HG02970 (cell line): ENCODE measurements around the gene TRAFD1.

Experiments
- ATAC-seq: cut with Tn5 transposase; IDR thresholded peaks from one replicate; pipeline ENCODE4 v1.9.1; 2021; ENCODE audit warnings: mild to moderate bottlenecking, moderate library complexity, moderate number of reproducible peaks; ENCODE audit not compliant: unreplicated experiment, low FRiP score

TRAFD1 gene

GRCh38 chr12:112192475-112192874 is 67.1 kb downstream of the TRAFD1 start:
- ATAC-seq = no peak

DNA sequence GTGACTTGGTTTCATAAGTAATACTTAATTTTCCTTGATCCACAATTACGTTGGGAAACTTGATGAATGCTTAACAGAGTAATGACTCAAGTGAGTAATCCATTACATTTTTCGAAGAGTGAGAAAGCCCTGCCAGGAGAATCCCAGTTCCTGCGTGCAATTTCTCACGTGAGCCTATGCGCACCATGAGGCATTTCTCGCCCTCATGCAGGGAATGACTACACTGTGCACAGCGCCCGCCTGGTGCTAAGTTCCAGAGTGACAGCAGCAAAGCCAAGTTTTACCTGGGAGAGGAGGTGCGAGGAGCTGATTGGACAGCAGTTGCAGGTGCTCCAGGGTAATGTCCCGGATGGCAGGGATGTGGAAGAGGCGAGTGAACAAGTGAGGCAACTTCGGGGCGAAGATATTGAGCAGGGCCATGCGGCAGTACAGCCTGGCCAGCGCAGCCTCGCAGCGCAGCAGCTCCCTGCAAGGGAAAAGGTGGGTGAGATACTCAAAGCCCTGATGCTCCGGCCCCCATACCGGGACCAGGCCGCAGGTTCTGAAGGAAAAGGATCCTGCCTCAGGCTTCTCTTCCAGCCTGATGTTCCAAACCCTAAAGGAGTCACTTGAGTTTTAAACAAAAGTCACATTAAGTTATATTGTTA is 69.4 kb downstream of the TRAFD1 start:
- ATAC-seq = no peak

DNA sequence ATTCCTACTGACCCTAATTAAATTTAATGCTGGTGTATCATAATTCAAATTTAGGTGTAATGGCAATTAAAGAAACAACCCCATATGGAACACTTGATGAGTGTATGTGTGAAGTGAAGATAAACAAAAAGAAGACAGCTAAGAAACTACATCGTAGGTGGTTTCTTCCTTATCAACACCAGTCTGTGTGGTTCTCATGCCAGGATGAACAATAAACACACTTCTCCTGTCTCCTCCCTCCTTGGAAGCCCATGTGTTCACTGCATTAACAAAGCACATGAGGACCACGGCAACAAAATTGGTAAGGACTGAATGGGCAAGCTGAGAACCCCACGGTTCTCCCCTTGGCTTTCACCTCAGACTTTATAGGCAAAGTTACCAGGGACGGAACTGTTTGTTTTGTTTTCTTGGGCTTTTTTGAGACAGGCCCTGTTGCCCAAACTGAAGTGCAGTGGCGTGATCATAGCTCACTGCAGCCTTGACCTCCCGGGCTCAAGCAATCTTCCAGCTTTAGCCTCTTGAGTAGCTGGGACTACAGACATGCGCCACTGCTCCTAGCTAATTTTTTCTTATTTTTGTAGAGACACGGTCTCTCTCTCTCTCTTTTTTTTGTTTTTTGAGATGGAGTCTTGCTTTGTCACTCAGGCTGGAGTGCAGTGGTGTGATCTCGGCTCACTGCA is 71.0 kb downstream of the TRAFD1 start:
- no peak for ATAC-seq

DNA sequence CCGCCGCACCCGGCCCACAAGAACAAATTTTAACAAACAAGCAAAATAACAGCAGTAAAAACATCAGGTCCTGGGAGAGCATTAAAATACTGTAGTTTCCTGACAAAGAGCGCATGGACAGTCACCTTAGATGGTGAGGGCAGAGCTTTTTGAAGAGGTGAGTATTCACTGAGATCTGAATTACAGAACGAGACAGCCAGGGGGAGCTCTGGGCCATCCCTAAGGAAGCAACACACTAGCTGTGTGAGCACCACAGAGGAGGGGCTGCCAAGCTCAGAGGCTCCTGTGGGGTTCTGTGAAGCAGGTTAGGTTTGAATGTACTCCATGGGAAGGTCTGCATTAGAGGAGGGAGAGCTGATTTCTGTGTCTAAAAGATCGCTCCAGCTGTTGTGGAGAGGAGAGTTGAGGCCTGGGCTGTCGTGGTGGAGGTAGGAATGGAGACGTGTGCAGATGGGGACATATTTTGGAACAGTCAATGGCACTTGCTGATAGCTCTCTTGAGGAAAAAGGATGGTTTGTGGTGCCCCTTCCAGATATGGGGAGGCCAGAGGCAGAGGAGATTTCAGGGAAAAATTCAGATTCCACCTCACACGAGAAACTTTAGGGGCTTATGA is 72.9 kb downstream of the TRAFD1 start:
- no peak for ATAC-seq

DNA sequence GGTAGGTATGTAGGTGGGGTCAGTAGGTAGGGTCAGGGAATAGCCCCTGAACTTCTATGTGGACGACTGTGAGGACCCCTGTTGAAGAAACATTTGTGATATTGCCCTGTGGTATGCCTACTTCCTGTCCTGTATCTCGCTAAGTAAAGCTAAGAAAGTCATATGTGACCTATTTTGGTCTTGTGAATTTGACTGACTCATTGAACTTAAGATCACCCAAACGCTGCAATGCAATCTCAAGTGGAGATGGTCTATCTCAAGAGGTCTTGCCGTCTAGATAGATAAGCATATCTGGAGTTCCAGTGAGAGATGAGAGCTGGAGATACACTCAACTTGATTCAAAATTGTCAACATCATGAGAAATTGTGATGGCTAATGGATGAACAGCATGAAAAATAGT is 73.8 kb downstream of the TRAFD1 start:
- no peak for ATAC-seq
